ENCODE data around the gene CLMN. TPM values are rescaled to one million over a fixed set of nuclear protein-coding genes. Genes with fewer than 3 reads are reported as not detected.
A peak's percentile ranks its signal among the peaks of the same experiment; 100 is the strongest.

CLMN gene
- total and polyA plus RNA-seq, 2 donors (not counting 1 experiment from before 2014, with no cell fraction given) = 9.6 to 51.5 TPM

DNA sequence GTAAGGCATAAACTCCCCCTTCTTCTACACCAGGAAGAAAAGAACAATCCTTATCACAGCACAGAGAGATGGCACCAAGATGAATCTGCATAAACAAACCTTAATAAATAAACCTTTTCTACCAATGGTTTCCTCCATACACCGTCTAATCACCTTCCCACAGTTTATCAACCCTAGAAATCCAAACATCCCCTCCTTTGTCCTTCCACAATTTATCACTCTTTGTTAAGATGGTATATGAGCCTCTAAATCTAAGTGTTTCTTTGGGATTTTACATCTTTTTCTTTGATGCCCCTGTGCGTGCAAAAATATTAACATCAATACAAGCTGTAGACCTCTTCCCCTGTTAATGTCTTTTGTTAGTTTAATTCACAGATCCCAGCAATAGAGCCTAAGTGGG lies 174.9 kb downstream of the CLMN start:
- H3K9me3 ChIP-seq (ENCODE audit: control extremely low read depth in 1 of 3, control insufficient read depth in 2 of 3, insufficient read depth in 1 of 3, low read length in 2 of 3) = peaks cover 2 to 17% (median 9%) of the 10 kb centered on the region in 3 donors
- H3K4me2 ChIP-seq (replicated peaks; ENCODE audit: low read depth, low read length, poor library complexity, severe bottlenecking) = no peak overlapping the region
- no peak for DNase-seq
- no peak overlapping the region for H2AFZ ChIP-seq (ENCODE audit: insufficient read depth, low read depth, low read length, poor library complexity, severe bottlenecking)
- peaks cover 96% of the 10 kb centered on the region for H3K79me2 ChIP-seq (ENCODE audit: control insufficient read depth, insufficient read depth, low read length)
- ChIA-PET POLR2A (no interaction called here), CTCF (interaction anchor here (0.9 to 1.0 kb wide), 2 partner anchors 9 to 11 kb away, joined by 3 read pairs; no protein-coding TSS in a partner anchor)
- WGBS (ENCODE audit: insufficient coverage) = no CpG with 5 or more reads among the region's 2 CpGs
- no peak for TF ChIP-seq EZH2 (IDR thresholded peaks at IDR 0.05; ENCODE audit: borderline replicate concordance, insufficient read depth, low read depth, low read length, poor library complexity, severe bottlenecking)
- TF ChIP-seq, protein P1, sequence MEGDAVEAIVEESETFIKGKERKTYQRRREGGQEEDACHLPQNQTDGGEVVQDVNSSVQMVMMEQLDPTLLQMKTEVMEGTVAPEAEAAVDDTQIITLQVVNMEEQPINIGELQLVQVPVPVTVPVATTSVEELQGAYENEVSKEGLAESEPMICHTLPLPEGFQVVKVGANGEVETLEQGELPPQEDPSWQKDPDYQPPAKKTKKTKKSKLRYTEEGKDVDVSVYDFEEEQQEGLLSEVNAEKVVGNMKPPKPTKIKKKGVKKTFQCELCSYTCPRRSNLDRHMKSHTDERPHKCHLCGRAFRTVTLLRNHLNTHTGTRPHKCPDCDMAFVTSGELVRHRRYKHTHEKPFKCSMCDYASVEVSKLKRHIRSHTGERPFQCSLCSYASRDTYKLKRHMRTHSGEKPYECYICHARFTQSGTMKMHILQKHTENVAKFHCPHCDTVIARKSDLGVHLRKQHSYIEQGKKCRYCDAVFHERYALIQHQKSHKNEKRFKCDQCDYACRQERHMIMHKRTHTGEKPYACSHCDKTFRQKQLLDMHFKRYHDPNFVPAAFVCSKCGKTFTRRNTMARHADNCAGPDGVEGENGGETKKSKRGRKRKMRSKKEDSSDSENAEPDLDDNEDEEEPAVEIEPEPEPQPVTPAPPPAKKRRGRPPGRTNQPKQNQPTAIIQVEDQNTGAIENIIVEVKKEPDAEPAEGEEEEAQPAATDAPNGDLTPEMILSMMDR (IDR thresholded peaks at IDR 0.05) = no peak
- intact Hi-C loops (cut with micrococcal nuclease) = loop anchor here (2.0 to 10.0 kb wide), 3 partner anchors 14 to 1350 kb away; no protein-coding TSS in a partner anchor
- Mint-ChIP-seq H3K4me3 (peak overlapping the region; percentile 17), H3K4me1 (peaks cover 81% of the 10 kb centered on the region), H3K27ac (peak overlapping the region; percentile 73), H3K9me3 (ENCODE audit: insufficient read depth) (peaks cover 9% of the 10 kb centered on the region), H3K27me3 (no peaks in the 10 kb centered on the region)
- H3K27ac ChIP-seq (ENCODE audit: low read length in 2 of 2) = peak overlapping the region; percentile 25 to 74
- no peaks in the 10 kb centered on the region for H3K27me3 ChIP-seq (replicated peaks in 1 of 4; ENCODE audit: control extremely low read depth in 1 of 4, control insufficient read depth in 3 of 4, insufficient read depth in 4 of 4, low read length in 3 of 4)
- no peak overlapping the region for H3K4me3 ChIP-seq (ENCODE audit: control extremely low read depth in 1 of 5, extremely low read depth in 1 of 5, insufficient read depth in 1 of 5, low read depth in 2 of 5, low read length in 4 of 5)
- H3K36me3 ChIP-seq (replicated peaks in 1 of 2; ENCODE audit: control extremely low read depth in 1 of 2, control insufficient read depth in 1 of 2, extremely low read depth in 1 of 2, insufficient read depth in 2 of 2, low read length in 1 of 2) = peaks cover 0 to 2% of the 10 kb centered on the region in 2 experiments
- H3K4me1 ChIP-seq (ENCODE audit: control insufficient read depth in 2 of 2, insufficient read depth in 2 of 2, low read length in 2 of 2) = peaks cover 34 to 57% of the 10 kb centered on the region in 2 donors
- H3K9ac ChIP-seq (ENCODE audit: low read length) = no peak overlapping the region
- no peak for ATAC-seq (ENCODE audit: low read depth)
- peaks cover 25% of the 10 kb centered on the region for H4K20me1 ChIP-seq (ENCODE audit: control insufficient read depth, insufficient read depth, low read length, poor library complexity, severe bottlenecking)

DNA sequence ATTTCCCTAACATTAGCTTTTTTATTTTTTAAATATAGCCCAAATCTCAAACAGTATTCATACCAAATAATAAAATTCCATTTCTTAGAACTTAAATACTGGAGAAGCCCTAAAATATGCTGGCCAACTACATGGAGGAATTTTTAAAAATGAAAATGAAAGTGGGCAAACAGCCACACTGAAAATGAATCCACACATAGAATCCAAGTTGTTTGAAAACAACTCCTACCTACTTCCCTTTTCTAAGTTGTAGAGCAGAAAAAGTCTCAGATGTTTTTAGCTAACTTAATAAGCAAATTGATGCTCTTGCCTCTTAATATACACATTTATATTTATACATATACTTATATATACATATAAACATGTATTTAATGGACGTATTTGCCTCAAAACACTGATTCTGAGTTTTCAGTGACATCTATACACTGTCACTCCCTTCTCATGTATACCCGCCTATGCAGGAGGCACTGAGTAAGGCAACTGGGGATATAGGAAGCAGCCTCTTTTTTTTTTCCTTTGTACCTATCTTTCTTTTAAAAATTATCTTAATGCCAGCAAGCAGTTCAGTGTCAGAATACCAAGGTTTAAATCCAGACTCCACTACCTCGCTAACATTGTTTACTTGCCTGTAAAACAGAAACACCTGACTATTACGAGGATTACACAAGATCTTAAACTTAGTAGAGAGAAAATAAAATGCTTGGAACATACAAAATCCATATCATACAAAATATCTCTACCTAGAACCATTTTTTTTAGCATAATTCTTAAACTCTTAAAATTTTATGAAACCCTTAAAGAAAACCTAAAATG lies 175.7 kb downstream of the CLMN start:
- intact Hi-C loops (cut with micrococcal nuclease) = loop anchor here (2.0 to 10.0 kb wide), 3 partner anchors 15 to 1351 kb away; no protein-coding TSS in a partner anchor
- H3K27ac ChIP-seq (ENCODE audit: low read length in 2 of 2) = peak overlapping the region; percentile 48 to 74
- H4K20me1 ChIP-seq (ENCODE audit: control insufficient read depth, insufficient read depth, low read length, poor library complexity, severe bottlenecking) = peaks cover 28% of the 10 kb centered on the region
- no peaks in the 10 kb centered on the region for H3K27me3 ChIP-seq (replicated peaks in 1 of 4; ENCODE audit: control extremely low read depth in 1 of 4, control insufficient read depth in 3 of 4, insufficient read depth in 4 of 4, low read length in 3 of 4)
- peaks cover 2% of the 10 kb centered on the region in 2 experiments for H3K36me3 ChIP-seq (replicated peaks in 1 of 2; ENCODE audit: control extremely low read depth in 1 of 2, control insufficient read depth in 1 of 2, extremely low read depth in 1 of 2, insufficient read depth in 2 of 2, low read length in 1 of 2)
- no peak overlapping the region for H3K9ac ChIP-seq (ENCODE audit: low read length)
- no peak overlapping the region for H2AFZ ChIP-seq (ENCODE audit: insufficient read depth, low read depth, low read length, poor library complexity, severe bottlenecking)
- WGBS (ENCODE audit: insufficient coverage) = 40% methylated on average over 1 of the region's 4 CpGs
- peaks cover 2 to 17% (median 9%) of the 10 kb centered on the region in 3 donors for H3K9me3 ChIP-seq (ENCODE audit: control extremely low read depth in 1 of 3, control insufficient read depth in 2 of 3, insufficient read depth in 1 of 3, low read length in 2 of 3)
- H3K4me1 ChIP-seq (ENCODE audit: control insufficient read depth in 2 of 2, insufficient read depth in 2 of 2, low read length in 2 of 2) = peaks cover 38 to 61% of the 10 kb centered on the region in 2 donors
- Mint-ChIP-seq H3K4me3 (peak overlapping the region; percentile 57), H3K9me3 (ENCODE audit: insufficient read depth) (peaks cover 9% of the 10 kb centered on the region), H3K27me3 (no peaks in the 10 kb centered on the region), H3K4me1 (peaks cover 84% of the 10 kb centered on the region), H3K27ac (peak overlapping the region; percentile 77)
- peak overlapping the region; percentile 61 for H3K4me2 ChIP-seq (replicated peaks; ENCODE audit: low read depth, low read length, poor library complexity, severe bottlenecking)
- DNase-seq (peak; percentile 41), ATAC-seq (ENCODE audit: low read depth) (no peak)
- ChIA-PET CTCF (no interaction called here), POLR2A (interaction anchor here (1.5 kb wide), 1 partner anchor 14 kb away, joined by 4 read pairs; no protein-coding TSS in a partner anchor)
- peaks cover 96% of the 10 kb centered on the region for H3K79me2 ChIP-seq (ENCODE audit: control insufficient read depth, insufficient read depth, low read length)
- peak overlapping the region in 1 of 5 experiments; percentile 16 for H3K4me3 ChIP-seq (ENCODE audit: control extremely low read depth in 1 of 5, extremely low read depth in 1 of 5, insufficient read depth in 1 of 5, low read depth in 2 of 5, low read length in 4 of 5)
- TF ChIP-seq, protein P1 (IDR thresholded peaks at IDR 0.05) = no peak
- no peak for TF ChIP-seq EZH2 (IDR thresholded peaks at IDR 0.05; ENCODE audit: borderline replicate concordance, insufficient read depth, low read depth, low read length, poor library complexity, severe bottlenecking)
